HG02885 (cell line): ENCODE measurements around the gene VWA7.
"Not testable (repeated sequence)": the region's sequence is repeated elsewhere in the genome, so short reads cannot be mapped to it uniquely, and the experiment has no call there.

Experiments used
- ATAC-seq: cut with Tn5 transposase; IDR thresholded peaks from one replicate; pipeline ENCODE4 v1.9.1; 2021; ENCODE audit warnings: mild to moderate bottlenecking; ENCODE audit not compliant: unreplicated experiment, poor library complexity

The VWA7 gene

DNA sequence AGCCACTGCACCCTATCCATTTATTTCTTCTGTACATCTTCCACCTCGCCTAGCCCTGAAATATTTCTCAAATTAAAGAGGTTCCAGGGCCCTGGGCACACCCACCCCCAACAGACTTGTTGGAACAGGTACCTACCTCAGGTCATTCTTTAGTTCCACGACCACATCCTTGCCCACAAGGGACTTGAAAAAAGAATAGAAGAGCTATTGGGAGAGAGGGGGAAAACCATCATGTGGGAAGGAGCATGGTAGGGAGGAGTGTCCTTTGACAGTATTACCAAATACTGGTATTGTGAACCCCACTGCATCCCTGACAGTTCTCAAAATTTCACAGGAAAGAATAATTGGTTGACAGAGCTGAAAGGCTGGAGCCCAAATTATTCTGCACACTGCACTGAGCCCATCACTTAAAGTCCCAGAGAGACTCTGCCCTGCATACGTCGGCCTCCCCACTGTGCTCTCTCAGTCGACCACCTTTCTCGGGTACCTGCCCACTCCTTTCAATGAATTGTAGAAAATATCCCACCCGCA, 28.9 kb upstream of the VWA7 start:
- ATAC-seq, result peak; percentile 12

DNA sequence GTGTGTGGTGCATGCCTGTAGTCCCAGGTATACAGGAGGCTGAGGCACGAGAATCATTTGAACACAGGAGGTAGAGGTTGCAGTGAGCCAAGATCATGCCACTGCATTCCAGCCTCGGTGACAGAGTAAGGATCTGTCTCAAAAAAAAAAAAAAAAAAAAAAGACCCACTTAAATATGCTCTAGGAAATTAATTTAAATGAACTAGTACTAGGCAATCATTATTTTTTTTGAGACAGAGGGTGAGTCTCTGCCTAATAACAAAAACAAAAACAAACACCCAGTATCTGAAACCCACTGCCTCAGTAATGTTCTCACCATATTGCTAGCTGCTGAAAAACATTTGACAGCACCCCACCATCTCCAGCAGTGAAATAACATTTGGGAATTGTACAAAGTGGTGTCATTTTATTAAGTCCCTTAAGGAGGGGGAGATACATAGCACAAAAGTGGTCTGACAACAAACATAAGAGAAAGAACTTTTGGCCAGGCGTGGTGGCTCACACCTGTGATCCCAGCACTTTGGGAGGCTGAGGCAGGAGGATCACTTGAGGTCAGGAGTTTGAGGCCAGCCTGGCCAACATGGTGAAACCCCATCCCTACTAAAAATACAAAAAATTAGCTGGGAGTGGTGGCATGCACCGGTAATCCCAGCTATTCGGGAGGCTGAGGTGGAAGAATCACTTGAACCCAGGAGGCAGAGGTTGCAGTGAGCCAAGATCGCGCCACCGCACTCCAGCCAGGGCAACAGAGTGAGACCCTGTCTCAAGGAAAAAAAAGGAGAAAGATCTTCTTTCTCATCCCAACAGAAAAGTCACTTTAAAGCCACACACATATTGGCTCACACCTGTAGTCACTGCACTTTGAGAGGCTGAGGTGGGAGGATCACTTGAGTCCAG, 24.2 kb upstream of the VWA7 start:
- not testable (repeated sequence) for ATAC-seq

- no peak for ATAC-seq
Measured at GRCh38 chr6:31799781-31800180, 22.7 kb upstream of the VWA7 start.

- no peak for ATAC-seq
Measured at GRCh38 chr6:31797588-31797987, 20.5 kb upstream of the VWA7 start.

GRCh38 chr6:31796993-31797385, 19.9 kb upstream of the VWA7 start:
- ATAC-seq, result no peak

DNA sequence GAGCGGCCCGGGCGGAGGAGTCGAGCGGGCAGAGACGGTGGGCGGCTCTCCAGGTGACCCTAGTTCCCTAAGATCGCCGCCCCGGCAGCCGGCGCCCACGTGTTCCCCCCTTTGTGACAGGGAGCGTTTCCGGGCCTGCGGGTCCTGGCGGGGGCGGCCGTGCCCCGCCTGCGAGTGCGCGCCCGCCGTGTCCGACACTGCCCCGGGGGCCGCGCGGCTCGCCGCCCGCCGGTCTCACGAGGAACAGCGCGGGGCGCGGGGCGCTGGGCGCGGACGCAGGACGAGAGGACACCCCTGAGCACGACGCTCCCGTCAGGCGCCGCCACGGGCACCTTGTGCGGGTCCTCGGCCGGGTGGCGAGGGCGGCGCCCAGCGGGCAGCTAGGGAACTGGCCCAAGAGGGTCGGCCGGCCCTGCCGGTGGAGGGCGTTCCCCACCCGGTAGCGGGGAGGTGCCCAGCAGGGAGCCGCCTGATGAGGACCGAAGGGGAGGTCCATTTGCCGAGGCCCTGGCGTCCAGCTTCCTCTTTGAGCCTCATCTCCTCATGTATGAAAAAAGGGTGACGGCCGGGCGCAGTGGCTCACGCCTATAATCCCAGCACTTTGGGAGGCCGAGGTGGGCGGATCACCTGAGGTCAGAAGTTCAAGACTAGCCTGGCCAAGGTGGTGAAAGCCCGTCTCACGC, 18.6 kb upstream of the VWA7 start, which contains the start of gene VARS1:
Gene VARS1, minus strand, starts transcription at position 137 of the 683 bp plus-strand sequence. CDS start 535 bp downstream, outside the sequence.
- peak; percentile 78 for ATAC-seq

GRCh38 chr6:31794866-31795615, 17.9 kb upstream of the VWA7 start:
- ATAC-seq, result peak; percentile 11

DNA sequence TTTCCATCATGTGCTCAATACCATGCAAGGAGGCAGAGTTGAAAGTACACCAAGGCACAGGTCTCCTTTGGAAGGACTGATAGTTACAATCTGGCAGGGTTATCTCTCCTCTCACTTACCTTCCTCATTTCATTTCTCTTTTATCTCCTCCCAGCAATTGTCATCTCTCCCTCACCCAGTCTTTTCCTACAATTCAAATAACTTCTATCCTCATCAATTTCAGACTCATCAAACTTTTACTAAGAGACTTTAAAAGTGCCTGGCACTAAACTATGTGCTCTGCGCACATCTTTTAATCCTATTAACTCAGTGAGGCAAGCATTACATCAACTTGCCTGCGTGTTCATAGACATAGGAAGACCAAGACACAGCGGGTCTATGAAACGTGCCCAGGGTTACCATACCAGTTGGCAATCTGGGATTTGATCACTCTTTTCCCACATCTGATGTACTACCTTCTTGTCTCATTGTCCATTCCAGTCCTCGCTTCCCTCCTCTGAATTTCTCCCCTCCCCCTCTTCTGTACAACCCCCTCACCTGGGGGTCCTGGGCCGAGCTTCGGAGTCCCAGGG, 17.3 kb upstream of the VWA7 start:
- ATAC-seq, result no peak

- ATAC-seq, result not testable (repeated sequence)
Measured at GRCh38 chr6:31793927-31794245, 16.8 kb upstream of the VWA7 start.

- ATAC-seq, result no peak
Measured at GRCh38 chr6:31792761-31793171, 15.6 kb upstream of the VWA7 start.

DNA sequence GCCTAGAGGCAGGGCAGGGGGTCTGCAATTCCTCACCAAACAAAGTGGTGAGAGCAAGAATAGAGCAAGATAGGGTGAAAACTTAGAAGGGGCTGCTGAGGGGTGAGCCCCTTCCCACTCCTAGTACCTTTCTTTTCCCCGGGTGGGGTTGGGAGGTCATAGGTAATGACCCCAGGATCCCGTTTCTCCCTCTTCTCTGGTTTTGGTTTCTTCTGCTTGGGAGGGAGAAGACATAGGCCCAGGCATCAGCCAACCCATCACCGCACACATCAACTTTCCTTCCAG, 14.9 kb upstream of the VWA7 start:
- no peak for ATAC-seq

DNA sequence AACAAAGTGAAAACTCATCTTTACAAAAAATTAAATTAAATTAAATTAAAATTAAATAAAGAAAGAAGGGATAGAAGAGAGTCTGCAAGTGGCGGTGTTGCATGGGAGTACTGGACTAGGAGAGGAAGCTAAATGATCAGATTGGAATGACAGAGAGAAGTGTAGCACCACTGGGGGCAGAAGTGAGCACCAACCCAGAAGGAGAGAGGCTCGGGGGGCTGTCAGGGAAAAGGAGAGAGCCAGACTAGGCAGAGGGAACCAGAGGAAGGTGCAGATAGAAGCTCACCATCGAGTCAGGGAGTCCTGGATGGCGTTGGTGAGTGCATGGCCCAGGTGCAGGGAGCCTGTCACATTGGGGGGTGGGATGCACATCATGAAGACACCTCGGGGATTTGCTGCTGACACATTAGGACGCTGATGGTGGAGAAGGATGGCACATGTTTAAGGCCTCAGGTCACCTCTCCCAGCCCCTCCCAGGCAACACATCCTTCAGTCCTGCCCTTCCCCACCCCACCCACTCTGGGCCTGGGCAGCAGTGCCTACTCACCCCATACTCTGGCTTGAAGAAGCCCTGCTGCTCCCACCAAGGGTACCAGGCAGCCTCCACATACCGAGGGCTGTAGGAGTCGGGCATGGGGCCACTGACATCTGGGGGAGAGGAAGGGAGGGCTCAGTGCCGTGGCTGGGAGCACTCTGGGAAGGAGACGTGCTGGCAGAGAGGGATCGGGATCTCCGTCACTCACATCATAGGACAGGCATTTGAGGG, 14.4 kb upstream of the VWA7 start:
- no peak for ATAC-seq

DNA sequence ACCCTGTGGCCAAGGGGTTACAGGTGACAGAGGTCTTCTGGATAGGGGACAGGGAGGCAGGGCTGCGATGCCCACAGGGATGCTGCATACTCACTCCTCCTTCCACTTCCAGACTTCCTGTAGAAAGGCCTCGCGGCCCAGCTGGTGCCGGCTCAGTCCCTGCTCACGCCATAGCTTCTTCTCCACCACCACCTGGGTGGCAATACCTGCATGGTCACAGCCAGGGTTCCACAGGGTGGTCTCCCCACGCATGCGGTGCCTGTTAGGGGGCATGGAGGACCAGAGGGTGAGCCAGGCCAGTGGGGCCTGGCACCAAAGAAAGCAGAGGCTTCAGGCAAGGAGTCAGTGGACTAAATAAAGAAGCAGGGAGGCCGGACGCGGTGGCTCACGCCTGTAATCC, 8.3 kb upstream of the VWA7 start:
- no peak for ATAC-seq

GRCh38 chr6:31784098-31784925, 7.2 kb upstream of the VWA7 start:
- no peak for ATAC-seq

DNA sequence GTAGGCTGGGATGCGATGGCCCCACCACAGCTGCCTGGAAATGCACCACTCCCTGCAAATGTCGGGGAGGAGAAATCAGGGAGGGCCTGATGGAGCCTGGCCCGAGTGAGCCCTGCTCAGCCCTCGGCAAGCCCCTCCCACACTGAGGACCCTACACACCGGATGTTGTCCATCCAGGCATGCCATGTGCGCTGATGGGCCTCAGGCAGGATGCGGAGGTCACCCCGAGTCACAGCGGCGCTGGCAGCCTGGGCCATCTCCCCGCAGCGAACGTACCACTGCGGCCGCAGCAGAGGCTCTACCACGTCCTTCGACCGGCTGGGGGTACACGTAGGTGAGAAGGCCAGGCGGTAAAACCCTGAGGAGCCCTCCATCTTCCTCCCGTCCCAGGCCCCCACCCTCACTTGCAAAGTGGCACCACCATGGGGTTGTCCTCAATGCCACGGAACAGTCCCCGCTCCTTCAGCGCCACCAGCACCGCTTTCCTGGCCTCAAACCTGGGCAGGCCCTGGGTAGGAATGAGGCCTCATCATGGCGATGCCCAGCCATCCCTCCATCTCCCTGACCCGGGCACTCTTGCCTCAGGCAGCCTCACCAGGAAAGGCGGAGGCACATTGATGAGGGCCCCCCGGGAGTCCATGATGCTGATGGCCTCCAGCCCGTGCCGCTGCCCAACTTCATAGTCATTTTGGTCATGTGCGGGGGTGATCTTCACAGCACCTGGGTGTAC, 5.2 kb upstream of the VWA7 start:
- ATAC-seq, result no peak

DNA sequence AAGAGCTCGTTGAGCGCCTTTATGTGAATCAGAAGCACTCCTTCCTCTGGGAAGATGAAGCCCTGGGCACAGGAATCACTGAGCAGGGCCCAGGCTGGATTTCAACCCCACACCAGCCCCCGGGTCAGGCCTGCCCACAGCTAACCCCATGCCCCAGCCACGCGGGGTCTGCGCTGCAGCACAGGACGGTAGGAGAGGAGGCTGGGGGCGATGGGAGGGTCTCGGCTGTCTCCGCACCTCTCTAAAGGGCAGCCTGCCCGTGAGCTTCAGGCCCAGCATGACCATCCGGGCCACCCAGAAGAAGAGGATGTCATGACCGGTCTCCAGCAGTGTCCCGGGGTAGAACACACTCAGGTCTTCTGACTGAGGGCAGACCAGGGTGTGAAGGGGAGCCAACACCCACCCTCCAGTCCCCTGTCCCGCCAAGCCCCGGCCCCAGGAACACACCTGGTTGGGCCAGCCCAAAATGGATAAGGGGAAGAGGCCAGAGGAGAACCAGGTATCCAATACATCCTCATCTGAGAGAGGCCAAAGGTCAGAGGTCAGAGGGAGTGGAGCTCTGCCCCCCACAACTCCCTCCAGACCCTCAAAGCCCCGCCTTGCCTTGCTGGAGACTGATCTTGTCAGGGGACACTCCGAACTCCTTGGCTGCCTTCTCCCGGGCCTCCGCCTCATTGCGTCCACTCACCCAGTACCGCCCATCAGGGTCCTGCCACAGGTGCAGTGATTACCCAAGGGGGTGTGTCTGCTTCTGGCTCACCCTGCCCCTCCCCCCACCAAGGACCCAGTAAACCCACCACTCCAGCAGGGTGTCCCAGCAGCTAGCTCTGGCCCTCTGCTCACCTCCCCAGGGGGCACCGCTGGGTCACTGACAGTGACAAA, 4.4 kb upstream of the VWA7 start:
- ATAC-seq, result no peak

GRCh38 chr6:31780507-31781243, 3.5 kb upstream of the VWA7 start:
- ATAC-seq, result no peak
